GM18508 (cell line): ENCODE results near the gene CTDSP2.
A peak's percentile ranks its signal among the peaks of the same experiment; 100 is the strongest.
"Not testable (repeated sequence)": the region's sequence is repeated elsewhere in the genome, so short reads cannot be mapped to it uniquely, and the experiment has no call there.

Experiments
- ATAC-seq: cut with Tn5 transposase; IDR thresholded peaks from one replicate; pipeline ENCODE4 v1.9.1; 2021; ENCODE audit warnings: moderate number of reproducible peaks; ENCODE audit not compliant: insufficient read depth, unreplicated experiment

CTDSP2 gene

DNA sequence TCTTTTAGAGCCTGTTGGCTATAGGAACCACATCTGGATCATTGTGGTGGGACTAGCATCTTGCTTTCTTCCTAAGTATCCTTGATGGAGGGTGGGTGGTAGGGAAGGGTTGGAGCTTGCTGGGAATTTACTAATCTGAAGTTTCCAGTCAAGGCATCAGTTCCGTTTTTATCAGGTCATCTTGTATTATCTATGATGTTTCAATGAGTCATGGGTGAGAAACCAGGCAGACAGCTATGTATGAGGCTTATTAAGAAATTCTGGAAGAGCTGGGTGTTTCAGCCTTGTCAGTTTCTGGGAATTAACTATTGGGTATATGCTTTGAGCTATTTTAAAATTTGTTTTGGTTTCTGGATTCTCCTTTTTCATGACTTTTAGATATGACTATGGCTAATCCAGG lies 52.6 kb downstream of the CTDSP2 start:
- no peak for ATAC-seq

DNA sequence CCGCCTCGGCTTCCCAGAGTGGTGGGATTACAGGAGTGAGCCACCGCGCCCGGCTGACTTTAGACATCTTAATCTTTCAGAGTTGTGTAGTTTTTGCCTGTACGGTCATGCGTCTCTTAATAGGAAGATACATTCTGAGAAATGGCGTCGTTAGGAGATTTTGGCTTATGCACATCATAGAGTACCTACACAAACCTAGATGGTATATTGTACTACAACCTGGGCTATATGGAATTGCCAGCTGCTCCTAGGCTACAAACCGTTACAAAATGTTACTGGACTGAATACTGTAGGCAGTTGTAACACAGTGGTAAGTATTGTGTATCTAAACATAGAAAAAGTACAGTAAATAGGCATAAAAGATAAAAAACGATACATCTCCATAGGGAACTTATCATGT lies 62.7 kb downstream of the CTDSP2 start:
- ATAC-seq, result no peak

DNA sequence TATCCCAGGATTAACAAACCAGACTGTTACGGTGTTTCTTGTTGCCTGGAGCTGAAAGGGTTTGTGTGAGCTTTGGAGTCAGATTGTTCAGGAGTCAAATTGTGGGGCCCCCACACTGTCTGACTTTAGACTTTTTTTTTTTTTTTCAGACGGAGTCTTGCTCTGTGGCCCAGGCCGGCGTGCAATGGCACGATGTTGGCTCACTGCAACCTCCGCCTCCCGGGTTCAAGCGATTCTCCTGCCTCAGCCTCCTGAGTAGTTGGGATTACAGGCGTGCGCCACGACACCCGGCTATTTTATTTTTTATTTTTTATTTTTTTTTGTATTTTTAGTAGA lies 63.1 kb downstream of the CTDSP2 start:
- no peak for ATAC-seq

DNA sequence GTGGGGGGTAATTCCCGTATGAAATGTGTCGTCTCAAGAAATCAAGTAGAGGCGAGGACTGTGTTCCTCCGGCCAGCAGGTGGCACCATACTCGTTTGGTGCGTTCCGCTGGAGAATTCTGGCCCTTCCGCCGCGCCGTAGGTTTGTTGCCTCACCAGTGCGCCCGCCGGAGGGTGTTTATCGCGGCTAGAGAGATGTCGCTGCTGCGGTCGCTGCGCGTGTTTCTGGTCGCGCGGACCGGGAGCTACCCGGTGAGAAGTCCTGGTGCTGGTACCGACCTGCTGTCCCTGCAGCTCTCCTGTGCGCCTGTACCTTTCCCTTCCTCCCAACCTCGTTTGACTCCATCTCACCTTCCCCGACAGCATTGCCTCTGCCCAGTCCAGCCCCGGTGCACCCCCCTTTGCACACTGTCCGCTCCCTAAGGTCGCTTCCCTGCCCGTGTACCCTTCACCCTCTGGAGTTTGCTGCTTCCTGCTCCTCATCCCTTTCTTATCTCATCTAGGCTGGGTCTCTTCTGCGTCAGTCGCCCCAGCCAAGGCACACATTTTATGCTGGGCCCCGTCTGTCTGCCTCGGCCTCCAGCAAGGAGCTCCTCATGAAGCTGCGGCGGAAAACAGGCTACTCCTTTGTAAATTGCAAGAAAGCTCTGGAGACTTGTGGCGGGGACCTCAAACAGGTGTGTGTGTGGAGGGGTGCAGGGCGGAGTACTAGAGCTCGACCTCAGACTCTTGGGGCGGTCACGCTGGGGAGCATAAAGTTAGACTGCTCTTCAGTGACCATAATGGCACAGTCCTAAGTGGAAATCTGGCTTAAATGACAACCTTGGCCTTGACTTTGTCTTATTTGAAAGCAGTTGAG lies 63.7 kb downstream of the CTDSP2 start, which contains the start of gene TSFM:
TSS of gene TSFM (plus strand) at position 180 of the 858 bp plus-strand sequence. CDS start at position 195, 15 bp downstream.
- ATAC-seq, result peak; percentile 58

DNA sequence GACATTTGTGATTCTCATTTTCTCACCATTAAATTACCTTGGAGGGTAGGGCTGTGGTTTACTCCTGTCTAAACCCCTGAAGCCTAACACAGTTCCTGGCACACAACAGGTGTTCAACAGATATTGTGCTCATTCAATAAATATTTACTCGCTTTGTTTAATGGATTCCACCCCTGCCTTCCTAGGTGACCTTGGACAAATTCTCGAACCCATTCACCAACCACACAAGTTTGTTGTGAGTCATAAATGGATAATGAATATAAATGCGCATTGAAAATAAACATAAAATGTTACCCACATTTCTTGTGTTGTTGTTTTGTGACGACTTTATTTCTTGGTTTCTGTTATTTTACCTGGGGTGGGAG lies 64.3 kb downstream of the CTDSP2 start:
- ATAC-seq, result no peak

DNA sequence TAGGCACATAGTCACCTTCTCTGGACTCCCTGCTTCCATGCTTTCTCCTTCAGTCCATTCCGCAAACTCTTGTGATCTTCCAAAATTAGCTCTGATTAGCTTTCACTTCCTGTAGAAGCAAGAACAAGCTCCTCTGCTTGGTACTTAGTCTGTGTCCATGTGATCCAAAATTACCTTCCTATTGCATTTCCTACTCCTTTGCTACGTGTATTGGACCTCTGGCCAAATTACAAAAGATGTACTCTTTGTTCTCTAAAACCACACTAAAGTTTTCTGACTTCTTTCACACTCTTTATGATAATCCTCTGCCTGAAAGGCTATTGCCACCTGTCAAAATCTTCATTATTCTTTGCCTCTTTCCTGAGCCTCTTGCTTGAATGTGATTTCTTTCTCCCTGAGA lies 64.7 kb downstream of the CTDSP2 start:
- no peak for ATAC-seq

DNA sequence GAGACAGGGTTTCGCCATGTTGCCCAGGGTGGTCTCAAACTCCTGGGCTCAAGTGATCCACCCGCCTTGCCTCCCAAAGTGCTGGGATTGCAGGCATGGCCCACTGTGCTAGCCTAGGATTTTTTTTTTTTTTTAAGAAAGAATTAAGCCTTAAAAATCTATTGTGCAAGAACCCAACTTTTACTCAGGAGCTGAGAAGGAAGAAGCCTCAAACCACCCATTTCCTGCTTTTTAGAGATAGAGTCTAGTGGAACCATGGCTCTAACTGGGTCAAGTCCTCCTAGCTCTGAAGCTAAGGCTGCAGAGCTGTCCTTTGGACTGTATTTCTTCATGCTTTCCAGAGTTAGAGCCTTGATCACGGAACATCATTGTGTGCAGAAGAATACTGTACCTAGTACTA lies 65.3 kb downstream of the CTDSP2 start:
- ATAC-seq, result no peak

DNA sequence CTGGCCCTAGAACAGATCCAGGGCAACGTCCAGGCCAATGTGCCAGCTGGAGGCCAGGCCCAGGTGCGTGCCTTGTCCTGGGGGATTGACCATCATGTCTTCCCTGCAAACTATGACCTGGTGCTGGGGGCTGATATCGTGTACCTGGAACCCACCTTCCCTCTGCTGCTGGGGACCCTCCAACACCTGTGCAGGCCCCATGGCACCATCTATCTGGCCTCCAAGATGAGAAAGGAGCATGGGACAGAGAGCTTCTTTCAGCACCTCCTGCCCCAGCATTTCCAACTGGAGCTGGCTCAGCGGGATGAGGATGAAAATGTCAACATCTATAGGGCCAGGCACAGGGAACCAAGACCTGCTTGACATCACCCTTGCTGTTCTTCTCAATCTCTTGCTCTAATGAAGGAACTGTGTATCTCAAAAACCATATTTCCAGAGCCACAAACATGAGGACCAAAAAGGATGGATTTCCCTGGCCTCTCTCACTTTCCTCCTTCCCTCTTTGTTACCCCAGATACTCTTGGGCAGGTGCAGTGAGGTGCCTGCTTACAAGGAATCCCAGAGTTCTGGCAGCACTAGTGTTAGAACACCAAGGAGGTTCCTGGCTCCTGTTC lies 66.1 kb downstream of the CTDSP2 start:
- ATAC-seq, result no peak

DNA sequence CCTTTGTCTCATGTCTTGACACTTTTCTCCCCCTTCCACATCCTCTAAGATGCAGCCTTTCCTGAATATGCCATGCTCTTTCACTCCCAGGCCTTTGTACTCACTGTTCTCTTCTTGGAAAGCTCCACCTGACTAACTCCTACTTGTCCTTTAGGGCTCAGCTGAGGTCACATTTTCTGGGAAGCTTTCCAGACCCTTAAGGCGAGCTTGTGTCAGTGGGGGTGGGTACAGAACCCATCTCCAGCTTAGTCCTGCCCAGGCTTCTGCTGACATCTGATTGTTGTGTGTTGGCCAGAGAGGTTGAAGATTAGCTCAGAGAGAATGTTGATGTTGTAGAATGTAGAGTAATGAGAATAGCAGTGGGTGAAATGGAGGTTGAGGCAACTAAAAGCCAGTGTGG lies 66.8 kb downstream of the CTDSP2 start:
- no peak for ATAC-seq

DNA sequence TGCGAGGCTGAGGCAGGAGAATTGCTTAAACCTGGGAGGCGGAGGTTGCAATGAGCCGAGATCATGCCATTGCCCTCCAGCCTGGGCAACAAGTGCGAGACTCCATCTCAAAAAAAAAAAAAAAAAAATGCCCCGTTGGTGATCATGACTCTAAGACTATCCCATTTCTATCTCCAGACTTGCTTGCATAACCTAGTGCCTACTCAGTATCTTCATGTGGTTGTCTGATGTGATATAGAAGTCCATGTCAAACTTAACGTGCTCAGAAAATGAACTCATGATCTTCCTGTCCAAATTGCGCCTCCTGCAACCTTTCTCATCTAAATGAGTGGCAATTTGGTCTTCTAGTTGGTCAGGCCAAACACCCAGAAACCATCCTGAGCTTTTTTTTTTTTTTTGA lies 68.6 kb downstream of the CTDSP2 start:
- ATAC-seq, result no peak

DNA sequence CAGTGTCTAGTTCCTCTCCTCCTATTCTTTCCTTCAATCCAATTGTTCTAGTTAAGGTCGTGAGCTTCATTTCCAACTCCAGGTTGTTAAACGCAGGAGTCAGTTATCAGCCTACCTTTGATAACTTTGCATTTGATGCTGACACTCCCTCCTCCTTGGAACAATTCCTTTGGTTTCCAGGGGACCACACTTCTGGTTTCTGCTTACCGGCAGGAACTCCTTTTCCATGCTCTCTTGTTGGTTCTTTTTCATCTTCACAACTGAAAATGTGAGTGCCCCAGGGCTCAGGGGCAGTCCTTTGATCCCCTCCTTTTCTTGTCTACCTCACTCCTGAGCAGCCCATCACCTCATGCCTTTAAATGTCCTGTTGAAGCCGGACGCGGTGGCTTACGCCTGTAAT lies 69.2 kb downstream of the CTDSP2 start:
- ATAC-seq, result no peak

DNA sequence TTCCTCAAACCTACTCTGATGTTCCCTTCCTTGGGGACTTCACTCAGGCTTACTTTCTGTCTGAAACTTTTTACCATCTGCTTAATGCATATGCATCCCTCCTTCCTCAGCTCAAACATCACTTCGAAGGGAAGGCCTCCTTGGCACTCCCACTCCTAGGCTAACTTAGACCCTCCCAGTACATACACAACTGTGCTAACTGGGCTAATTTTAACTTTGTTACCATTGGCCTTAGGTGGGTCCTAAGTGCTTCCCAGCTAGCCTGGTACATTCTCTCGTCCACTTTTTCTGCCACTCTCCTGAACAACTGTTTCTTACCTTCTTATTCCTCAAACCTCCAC lies 70.3 kb downstream of the CTDSP2 start:
- no peak for ATAC-seq

DNA sequence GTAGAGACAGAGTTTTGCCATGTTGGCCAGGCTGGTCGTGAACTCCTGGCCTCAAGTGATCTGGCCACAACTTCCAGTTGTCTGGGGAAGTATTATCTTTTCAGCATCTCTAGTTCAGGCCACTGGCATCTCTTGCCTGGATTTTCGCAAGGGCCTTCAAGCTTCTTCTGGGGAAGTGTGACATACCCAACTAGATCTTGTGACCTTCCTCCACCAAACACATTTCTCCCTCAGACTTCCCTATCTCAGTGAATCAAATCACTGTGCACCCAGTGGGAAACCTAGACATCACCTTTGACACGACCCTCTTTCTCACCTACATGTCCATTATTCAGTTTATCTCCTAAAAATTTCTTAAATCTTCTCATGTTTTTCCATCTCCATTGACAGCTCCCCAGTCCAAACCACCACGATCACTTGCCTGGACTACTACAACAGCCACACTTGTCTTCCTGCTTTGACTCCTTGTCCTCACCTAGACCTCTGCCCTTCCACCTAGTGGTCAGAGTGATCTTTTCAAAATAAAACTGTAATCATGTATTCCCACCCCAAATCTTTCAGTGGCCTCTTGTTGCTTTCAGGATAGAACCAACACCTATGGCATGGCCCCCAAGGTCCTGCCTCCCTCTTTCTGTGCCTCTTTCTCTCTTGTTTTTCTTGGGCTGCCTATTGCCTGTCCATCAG lies 70.8 kb downstream of the CTDSP2 start:
- ATAC-seq, result no peak

DNA sequence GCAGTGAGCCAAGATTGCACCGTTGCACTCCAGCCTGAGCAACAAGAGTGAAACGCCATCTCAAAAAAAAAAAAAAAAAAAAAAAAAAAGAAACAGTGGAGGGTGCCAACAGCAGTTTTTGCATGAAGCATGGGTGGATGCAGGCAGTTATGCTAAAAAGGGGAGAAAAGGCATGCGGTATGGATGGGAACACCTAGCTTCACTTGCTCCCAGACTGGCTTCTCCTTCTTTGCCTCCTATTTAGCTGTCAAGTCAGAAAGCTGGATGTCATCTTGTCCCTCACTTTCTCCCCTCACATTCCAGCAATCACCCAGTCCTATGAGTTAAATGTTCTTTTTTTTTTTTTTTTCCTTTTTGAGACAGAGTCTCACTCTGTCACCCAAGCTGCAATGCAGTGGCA lies 71.5 kb downstream of the CTDSP2 start:
- ATAC-seq, result no peak

DNA sequence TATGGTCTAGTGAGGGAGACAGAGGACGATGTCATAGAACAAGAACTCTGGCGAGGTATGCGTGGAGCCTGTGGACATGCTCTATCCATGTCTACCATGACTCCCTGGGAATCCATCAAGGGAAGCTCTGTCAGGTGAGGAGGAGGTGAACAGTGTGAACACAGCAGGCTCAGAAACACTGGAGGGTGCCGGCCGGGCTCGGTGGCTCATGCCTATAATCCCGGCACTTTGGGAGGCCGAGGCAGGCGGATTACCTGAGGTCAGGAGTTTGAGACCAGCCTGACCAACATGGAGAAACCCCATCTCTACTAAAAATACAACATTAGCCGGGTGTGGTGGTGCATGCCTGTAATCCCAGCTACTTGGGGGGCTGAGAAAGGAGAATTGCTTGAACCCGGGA lies 71.9 kb downstream of the CTDSP2 start:
- ATAC-seq, result not testable (repeated sequence)

DNA sequence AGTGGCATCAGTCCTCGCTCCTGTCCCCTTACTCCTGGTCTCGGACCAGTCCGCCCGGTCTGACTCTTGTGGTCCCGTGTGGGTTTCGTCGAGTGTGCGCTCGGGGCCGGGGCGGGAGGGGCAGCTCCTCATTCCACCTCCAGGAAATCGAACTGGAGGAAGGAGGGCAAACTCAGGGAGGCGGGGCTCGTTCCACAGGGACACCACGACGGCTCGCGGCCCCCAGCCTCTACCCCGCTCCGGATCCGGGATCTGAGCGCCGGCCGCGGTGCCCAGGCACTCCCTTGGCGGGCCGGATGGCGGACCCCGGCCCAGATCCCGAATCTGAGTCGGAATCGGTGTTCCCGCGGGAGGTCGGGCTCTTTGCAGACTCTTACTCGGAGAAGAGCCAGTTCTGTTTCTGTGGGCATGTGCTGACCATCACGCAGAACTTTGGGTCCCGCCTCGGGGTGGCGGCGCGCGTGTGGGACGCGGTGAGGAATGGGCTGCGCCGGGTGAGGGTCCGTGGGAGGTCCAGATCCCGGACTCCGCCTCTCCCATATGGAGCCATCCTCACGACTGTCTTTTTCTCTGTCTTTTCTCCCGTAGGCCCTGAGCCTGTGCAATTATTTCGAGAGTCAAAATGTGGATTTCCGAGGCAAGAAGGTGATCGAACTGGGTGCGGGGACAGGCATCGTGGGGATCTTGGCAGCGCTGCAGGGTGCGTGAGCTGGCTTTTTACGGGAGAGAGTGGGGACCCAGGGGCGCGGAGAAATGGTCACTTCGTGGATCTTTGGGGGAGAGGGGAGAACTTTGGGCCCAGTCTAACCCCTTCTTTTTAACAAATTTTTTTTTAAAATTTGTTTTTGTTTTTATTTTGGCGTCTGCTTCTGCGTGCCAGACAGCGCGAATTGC lies 73.9 kb downstream of the CTDSP2 start, which contains the start of gene EEF1AKMT3:
TSS of gene EEF1AKMT3 (plus strand) at position 186 of the 894 bp plus-strand sequence. CDS start at position 297, 111 bp downstream.
- ATAC-seq, result no peak

DNA sequence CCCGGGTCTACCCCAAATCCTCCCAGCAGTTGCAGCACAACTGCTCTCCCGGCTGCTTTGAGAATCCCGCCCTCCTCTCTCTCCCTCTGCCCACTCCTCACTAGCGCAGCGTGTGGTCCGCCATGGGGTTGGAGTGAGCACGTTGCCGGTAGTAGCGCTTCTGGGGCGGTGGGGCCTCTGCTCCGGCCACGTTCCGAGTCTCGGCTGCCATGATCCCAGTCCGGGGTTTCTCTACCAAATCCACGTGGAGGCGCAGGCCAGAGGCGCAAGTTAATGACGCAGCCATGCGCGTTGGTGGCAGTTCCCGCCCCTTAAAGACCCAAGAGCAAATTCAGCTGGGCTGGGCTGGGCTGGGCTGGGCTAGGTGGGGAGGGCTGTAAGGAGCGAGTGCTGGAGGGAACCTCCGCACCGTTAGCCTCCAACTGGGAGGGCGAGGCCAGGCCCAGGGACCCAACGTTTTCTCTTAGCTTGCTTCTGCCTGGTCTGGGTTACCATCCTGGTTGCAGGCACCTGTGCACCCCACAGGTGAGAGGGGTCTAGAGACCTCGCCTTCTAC lies 74.6 kb downstream of the CTDSP2 start, which contains the start of gene METTL1:
TSS of gene METTL1 (minus strand) at position 233 of the 556 bp plus-strand sequence. CDS start at position 211, 22 bp downstream.
- ATAC-seq, result peak; percentile 44

DNA sequence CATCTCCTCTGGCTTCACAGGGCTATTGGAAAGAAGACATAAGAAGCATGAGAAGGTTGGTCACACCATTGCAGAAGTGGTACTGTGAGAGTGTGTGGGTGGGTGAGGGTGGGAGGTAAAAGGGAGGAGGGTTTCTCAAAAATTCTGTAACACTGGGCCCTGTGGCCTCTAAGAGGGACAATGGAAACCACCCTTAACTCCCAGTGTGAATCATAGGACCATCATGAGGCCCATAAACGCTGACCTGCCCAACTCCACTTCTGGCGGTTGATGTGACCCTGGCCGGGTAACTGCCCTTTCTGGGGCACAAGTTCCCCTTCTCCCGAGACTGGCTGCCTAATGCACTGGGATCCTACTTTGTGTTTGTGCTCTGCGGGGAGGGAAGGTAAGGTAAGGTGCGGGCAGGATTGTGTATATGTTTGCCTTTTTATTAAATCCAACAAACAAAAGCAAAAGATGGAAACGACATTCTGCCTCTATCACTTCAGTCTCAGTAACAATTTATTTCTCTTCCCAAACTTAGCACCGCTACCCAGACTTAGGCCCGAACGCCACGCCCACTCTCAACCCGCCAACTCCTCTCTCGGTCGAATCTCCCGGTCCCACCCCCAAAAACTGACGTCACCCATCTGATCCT lies 75.2 kb downstream of the CTDSP2 start:
- peak; percentile 51 for ATAC-seq

DNA sequence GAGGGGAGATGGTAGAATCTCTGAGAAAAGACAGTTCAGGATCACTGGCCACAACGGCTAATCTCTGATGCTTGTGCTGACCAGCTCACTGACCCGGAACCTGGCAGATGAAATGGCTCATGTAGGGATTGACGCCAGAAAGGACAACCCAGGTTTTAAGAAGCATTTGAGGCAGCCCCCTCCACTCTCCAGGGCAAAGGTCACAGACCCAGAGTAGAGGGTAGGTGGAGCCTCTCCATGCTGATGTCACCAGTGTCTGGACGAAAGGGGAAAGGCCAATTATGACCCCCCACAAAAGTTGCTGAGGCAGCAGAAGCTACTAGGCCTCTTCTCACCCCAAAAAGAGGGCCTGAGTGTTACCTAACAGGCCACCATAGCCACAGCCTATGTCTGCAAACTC lies 75.8 kb downstream of the CTDSP2 start:
- no peak for ATAC-seq
